Choroid plexus epithelial cell (primary cell): ENCODE measurements around the gene INPP4A.

Experiments
- DNase-seq: peaks from one replicate; pipeline ENCODE4 v3.0.0-alpha.2; 2010; ENCODE audit warnings: low read depth
- H3K4me3 ChIP-seq: 2 replicates; pipeline ENCODE4 v1.5.1; 2011; ENCODE audit warnings: low read depth, mild to moderate bottlenecking, control low read depth, low read length, moderate library complexity
- CTCF ChIP-seq: conservative IDR thresholded peaks from 2 replicates; pipeline ENCODE4 v1.5.1; 2011; ENCODE audit warnings: low read depth, mild to moderate bottlenecking, control low read depth, inconsistent platforms, low read length, moderate library complexity

The INPP4A gene

DNA sequence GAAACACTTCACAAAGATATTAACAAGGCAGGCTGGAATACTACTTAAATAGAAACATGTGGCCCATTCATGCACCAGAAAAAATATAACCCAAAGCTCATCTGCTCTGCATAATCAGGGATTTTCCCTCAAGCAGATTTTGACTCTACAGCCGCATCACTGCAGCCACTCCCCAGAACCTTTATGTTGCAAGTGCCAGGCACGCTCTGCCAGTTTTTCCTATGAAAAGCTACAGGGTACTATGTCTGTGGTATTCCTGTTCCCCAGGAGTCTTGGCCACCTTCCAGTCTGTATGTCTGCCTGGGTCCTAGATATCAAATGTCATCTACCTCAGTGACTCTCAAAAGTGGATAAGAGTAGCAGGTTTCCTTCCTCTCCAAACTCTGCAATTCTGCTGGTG is 159.9 kb downstream of the INPP4A start:
- no peak for DNase-seq

DNA sequence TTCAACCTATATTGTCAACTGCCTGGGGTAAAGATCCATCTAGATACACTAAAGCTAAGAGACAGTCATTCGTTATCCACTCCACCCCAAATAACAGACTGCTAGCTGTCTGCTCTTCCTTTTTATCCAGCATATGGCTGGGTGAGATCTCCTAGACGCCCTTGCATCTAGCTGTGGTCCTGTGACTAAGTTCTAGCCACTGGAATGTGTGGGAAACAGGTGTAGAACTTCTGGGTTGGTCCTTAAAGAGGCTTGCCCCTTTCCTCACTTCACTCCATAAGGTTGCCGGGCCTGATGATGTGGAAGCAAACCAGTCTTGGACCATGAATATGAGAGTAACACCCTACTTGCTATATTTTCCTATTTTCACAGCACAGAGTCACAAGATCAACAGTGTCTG is 160.4 kb downstream of the INPP4A start:
- no peak overlapping the region for H3K4me3 ChIP-seq
- no peak for TF ChIP-seq CTCF
- DNase-seq: no peak

More for the DNA sequence above, 159.9 kb downstream of the INPP4A start:
- H3K4me3 ChIP-seq: no peak overlapping the region
- TF ChIP-seq CTCF: no peak

DNA sequence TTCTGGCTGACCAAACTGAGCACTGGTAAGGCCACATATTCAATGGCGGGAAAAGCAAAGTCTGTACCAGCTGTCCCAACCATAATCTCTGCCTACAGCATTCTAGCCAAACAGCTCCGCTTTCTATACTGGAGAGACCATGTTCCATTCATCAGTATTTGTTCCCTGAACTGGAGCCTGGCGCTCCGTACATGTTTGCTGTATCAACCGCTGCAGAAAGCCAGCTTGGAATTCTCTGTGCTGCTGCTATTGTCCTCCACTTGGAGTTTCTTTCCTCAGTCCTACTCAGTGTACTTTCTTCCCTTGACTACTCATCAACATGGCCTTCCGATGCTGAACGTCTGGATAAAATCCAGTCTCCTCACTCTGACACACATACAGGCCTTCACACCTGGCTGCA is 161.8 kb downstream of the INPP4A start:
- TF ChIP-seq CTCF: no peak
- DNase-seq: no peak
- no peak overlapping the region for H3K4me3 ChIP-seq

- TF ChIP-seq CTCF: no peak
- peak overlapping the region; percentile 94 for H3K4me3 ChIP-seq
These were observed 162.4 kb downstream of the INPP4A start for GRCh38 chr2:98607104-98607503.

DNA sequence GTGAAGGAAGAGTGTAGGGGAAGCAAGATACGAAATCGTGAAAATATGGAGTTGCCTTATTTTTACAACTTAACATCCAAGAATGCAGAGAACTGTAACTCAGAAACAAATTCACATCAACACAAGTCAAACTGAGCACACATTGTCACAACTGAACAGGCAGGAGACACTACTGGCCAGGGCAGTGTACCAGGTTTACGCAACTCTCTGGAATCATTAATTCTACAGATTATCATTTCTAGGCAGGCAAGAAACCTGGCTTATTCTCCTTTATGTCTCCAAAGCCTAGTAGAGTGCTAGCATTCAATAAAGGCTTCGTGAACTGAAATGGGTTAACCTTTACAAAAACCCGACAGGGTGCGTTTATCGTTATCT is 163.1 kb downstream of the INPP4A start:
- peak; percentile 23 for DNase-seq
- no peak for TF ChIP-seq CTCF
- peak overlapping the region; percentile 94 for H3K4me3 ChIP-seq

More at GRCh38 chr2:98607104-98607503, 162.4 kb downstream of the INPP4A start:
- DNase-seq: no peak

DNA sequence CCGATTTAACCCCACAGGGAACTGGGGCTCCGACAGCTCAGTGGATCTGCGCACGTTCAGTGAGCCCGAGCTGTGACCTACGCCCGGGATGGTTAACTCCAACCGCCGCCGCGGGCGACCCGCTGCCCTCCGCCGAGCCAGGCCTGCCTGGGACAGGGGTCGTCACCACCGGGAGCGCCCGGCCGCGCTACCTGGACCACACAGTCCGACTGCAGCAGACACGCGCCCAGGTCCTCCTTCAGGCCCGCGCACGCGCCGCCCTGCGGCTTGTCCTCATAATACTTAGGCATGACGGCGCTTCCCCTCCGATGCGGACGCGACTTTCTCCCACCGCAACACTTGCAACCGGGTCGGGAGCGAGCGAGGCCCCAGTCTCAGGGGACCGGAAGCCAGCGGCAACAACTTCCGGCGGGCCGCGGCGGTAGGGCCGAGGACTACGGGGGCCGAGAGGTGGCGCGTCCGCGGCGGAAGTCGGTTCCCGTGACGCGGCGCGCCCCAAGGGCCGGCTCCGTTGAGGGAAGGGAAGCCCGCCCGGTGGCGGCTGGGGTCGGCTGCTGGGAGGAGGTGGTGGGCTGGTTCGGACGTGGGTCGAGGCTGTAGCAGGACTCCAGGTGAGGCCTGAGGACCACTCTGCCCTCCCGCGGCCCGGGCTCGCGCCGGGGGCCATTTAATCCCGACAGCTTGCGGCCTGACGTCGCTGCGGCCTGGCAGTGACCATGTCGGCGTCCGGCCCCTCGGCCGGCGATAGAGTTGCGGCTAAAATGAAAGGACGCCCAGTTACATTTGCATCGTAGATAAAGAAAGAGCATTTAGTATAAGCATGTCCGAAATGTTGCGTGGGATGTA is 163.7 kb downstream of the INPP4A start, which contains the start of the genes COA5 and UNC50:
Gene COA5, minus strand, starts transcription at position 397 of the 846 bp plus-strand sequence. Its CDS starts 107 bp downstream, at position 290.
Gene UNC50, plus strand, starts transcription at position 474 of the 846 bp plus-strand sequence. CDS start 1,171 bp downstream, outside the sequence.
- DNase-seq: peak; percentile 92
- no peak for TF ChIP-seq CTCF
- peak within 1 kb of the TSS; percentile 94 for H3K4me3 ChIP-seq
